Stimulated activated CD4-positive, alpha-beta T cell treated with anti-CD3 and anti-CD28 coated beads, Interleukin-15, amount 100 ng/mL, for 48 hours (primary cell): ENCODE data around the gene PCDHGB4.
"Not testable (repeated sequence)": the region's sequence is repeated elsewhere in the genome, so short reads cannot be mapped to it uniquely, and the experiment has no call there.

ENCODE experiments used
- DNase-seq, 2 donors: peaks; one replicate each; pipeline ENCODE4 v3.0.0-alpha.2; 2020; ENCODE audit warnings: low read depth in 2 of 2

The PCDHGB4 gene

GRCh38 chr5:141387557-141388311 is at the start of gene PCDHGB4:
PCDHGB4 (plus strand) TSS chr5:141387698; CDS start chr5:141387885, 187 bp downstream.
- not testable (repeated sequence) for DNase-seq

GRCh38 chr5:141338538-141339306 is 48.8 kb upstream of the PCDHGB4 start, which contains the start of gene PCDHGA2:
PCDHGA2 (plus strand) TSS chr5:141338760.
- DNase-seq: no peak

GRCh38 chr5:141340781-141341354 is 46.6 kb upstream of the PCDHGB4 start:
- DNase-seq: not testable (repeated sequence)

GRCh38 chr5:141342773-141343172 is 44.7 kb upstream of the PCDHGB4 start:
- DNase-seq: no peak

- DNase-seq: no peak
Measured at GRCh38 chr5:141343242-141343952, 44.1 kb upstream of the PCDHGB4 start, which contains the start of gene PCDHGA3. PCDHGA3 (plus strand) TSS chr5:141343829; CDS start chr5:141344034, 205 bp downstream.

GRCh38 chr5:141343953-141344463 is 43.5 kb upstream of the PCDHGB4 start:
- DNase-seq: no peak

GRCh38 chr5:141345327-141345726 is 42.2 kb upstream of the PCDHGB4 start:
- DNase-seq: no peak

- DNase-seq: not testable (repeated sequence)
Measured at GRCh38 chr5:141346017-141346416, 41.5 kb upstream of the PCDHGB4 start.

GRCh38 chr5:141349917-141350619 is 37.4 kb upstream of the PCDHGB4 start, which contains the start of gene PCDHGB1:
PCDHGB1 (plus strand) TSS chr5:141350099; CDS start chr5:141350261, 162 bp downstream.
- peak in 1 of 2 donors; percentile 11 for DNase-seq

GRCh38 chr5:141351591-141351990 is 35.9 kb upstream of the PCDHGB4 start:
- no peak for DNase-seq

- no peak for DNase-seq
Measured at GRCh38 chr5:141354900-141355469, 32.5 kb upstream of the PCDHGB4 start, which contains the start of gene PCDHGA4. PCDHGA4 (plus strand) TSS chr5:141355021; CDS start chr5:141355108, 87 bp downstream.

GRCh38 chr5:141355641-141356040 is 31.9 kb upstream of the PCDHGB4 start:
- DNase-seq: no peak

- DNase-seq: no peak
Measured at GRCh38 chr5:141356133-141356532, 31.4 kb upstream of the PCDHGB4 start.

GRCh38 chr5:141356950-141357349 is 30.5 kb upstream of the PCDHGB4 start:
- DNase-seq: no peak

- DNase-seq: no peak
Measured at GRCh38 chr5:141359790-141360426, 27.6 kb upstream of the PCDHGB4 start, which contains the start of gene PCDHGB2. PCDHGB2 (plus strand) TSS chr5:141359994; CDS start chr5:141360136, 142 bp downstream.

- no peak for DNase-seq
Measured at GRCh38 chr5:141360685-141361084, 26.8 kb upstream of the PCDHGB4 start.

- no peak for DNase-seq
Measured at GRCh38 chr5:141362719-141363118, 24.8 kb upstream of the PCDHGB4 start.

GRCh38 chr5:141363952-141364660 is 23.4 kb upstream of the PCDHGB4 start, which contains the start of gene PCDHGA5:
PCDHGA5 (plus strand) TSS chr5:141364162; CDS start chr5:141364331, 169 bp downstream.
- DNase-seq: no peak
